IMR-90 (cell line): ENCODE results near the gene C21orf58.

Experiments used
- BHLHE40 ChIP-seq: fragments of 150-350 bp; IDR thresholded peaks from 2 replicates; pipeline ENCODE4 v1.6.1; 2016; ENCODE audit warnings: mild to moderate bottlenecking, low read depth, low read length
- CEBPB ChIP-seq: IDR thresholded peaks from 2 replicates; pipeline ENCODE4 v1.6.1; 2012; ENCODE audit warnings: low read depth, low read length, improper control_type of control experiment
- CTCF ChIP-seq: conservative IDR thresholded peaks from 2 replicates; pipeline ENCODE4 v1.5.1; 2012; ENCODE audit warnings: mild to moderate bottlenecking, low read depth, low read length, improper control_type of control experiment
- ELK1 ChIP-seq: fragments of 150-350 bp; IDR thresholded peaks from 2 replicates; pipeline ENCODE4 v1.6.1; 2016; ENCODE audit warnings: low read depth, mild to moderate bottlenecking, low read length, moderate library complexity, borderline replicate concordance
- FOS ChIP-seq: fragments of 150-350 bp; IDR thresholded peaks from 2 replicates; pipeline ENCODE4 v1.6.1; 2016; ENCODE audit warnings: low read depth, low read length
- MAFK ChIP-seq: IDR thresholded peaks from 2 replicates; pipeline ENCODE4 v1.6.1; 2012; ENCODE audit warnings: low read depth, low read length, improper control_type of control experiment
- MXI1 ChIP-seq: IDR thresholded peaks from 2 replicates; pipeline ENCODE4 v1.6.1; 2012; ENCODE audit warnings: low read depth, mild to moderate bottlenecking, low read length, moderate library complexity, borderline replicate concordance
- NFE2L2 ChIP-seq: fragments of 150-350 bp; IDR thresholded peaks from 2 replicates; pipeline ENCODE4 v1.6.1; 2016; ENCODE audit warnings: low read depth, mild to moderate bottlenecking, low read length
- POLR2A ChIP-seq: IDR thresholded peaks from 2 replicates; pipeline ENCODE4 v1.6.1; 2012; ENCODE audit warnings: mild to moderate bottlenecking, low read depth, low read length
- RAD21 ChIP-seq: IDR thresholded peaks from 2 replicates; pipeline ENCODE4 v1.6.1; 2012; ENCODE audit warnings: low read length, improper control_type of control experiment
- RCOR1 ChIP-seq: IDR thresholded peaks from 2 replicates; pipeline ENCODE4 v1.6.1; 2012; ENCODE audit warnings: mild to moderate bottlenecking, low read length, improper control_type of control experiment; ENCODE audit not compliant: insufficient replicate concordance
- RFX5 ChIP-seq: IDR thresholded peaks from 2 replicates; pipeline ENCODE4 v1.8.0; 2012; ENCODE audit warnings: low read depth, mild to moderate bottlenecking, low read length, moderate library complexity
- SMC3 ChIP-seq: fragments of 150-350 bp; IDR thresholded peaks from 2 replicates; pipeline ENCODE4 v1.6.1; 2016; ENCODE audit warnings: low read depth, mild to moderate bottlenecking, antibody characterized with exemption, low read length, moderate library complexity
- USF2 ChIP-seq: fragments of 150-350 bp; IDR thresholded peaks from 2 replicates; pipeline ENCODE4 v1.6.1; 2017; ENCODE audit warnings: mild to moderate bottlenecking, antibody characterized with exemption, low read length, low read depth

GRCh38 chr21:46356005-46356338 lies 32.3 kb upstream of the C21orf58 start:
- no peak for TF ChIP-seq ELK1
- no peak for TF ChIP-seq CTCF
- TF ChIP-seq SMC3 = no peak
- no peak for TF ChIP-seq FOS
- no peak for TF ChIP-seq CEBPB
- TF ChIP-seq POLR2A = no peak
- TF ChIP-seq BHLHE40 = no peak
- no peak for TF ChIP-seq USF2
- TF ChIP-seq MAFK = no peak
- no peak for TF ChIP-seq RAD21
- TF ChIP-seq NFE2L2 = no peak
- TF ChIP-seq RCOR1 = no peak
- TF ChIP-seq RFX5 = no peak
- no peak for TF ChIP-seq MXI1
